Measurements from ENCODE around the gene ARID1A.

DNA sequence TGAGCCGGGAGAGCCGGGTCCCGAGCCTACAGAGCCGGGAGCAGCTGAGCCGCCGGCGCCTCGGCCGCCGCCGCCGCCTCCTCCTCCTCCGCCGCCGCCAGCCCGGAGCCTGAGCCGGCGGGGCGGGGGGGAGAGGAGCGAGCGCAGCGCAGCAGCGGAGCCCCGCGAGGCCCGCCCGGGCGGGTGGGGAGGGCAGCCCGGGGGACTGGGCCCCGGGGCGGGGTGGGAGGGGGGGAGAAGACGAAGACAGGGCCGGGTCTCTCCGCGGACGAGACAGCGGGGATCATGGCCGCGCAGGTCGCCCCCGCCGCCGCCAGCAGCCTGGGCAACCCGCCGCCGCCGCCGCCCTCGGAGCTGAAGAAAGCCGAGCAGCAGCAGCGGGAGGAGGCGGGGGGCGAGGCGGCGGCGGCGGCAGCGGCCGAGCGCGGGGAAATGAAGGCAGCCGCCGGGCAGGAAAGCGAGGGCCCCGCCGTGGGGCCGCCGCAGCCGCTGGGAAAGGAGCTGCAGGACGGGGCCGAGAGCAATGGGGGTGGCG lies 371 bp downstream of the ARID1A start:
- TF ChIP-seq TEAD4 (IDR thresholded peaks at IDR 0.05) (no peak), EGR1 (IDR thresholded peaks at IDR 0.05) (no peak), TAF1 (IDR thresholded peaks at IDR 0.05; ENCODE audit: low read depth) (no peak), YY1 (IDR thresholded peaks at IDR 0.05; ENCODE audit: low read depth) (no peak), RAD21 (IDR thresholded peaks at IDR 0.05; ENCODE audit: low read depth) (no peak)

All from Ishikawa (cell line).